Bronchial epithelial cell (primary cell): ENCODE measurements around the gene DENND4A. TPM values are rescaled to one million over a fixed set of nuclear protein-coding genes. Genes with fewer than 3 reads are reported as not detected.

ENCODE experiments used
- DNase-seq: peaks from one replicate; pipeline ENCODE4 v3.0.0-alpha.2; 2010; ENCODE audit warnings: low read depth
- FAIRE-seq: peaks from 2 replicates; lab custom pipeline; 2011; peaks lifted over from hg19 to GRCh38; lab: Jason Lieb, UNC
- H3K27me3 ChIP-seq: 2 replicates; pipeline ENCODE4 v1.5.1; 2011; ENCODE audit warnings: low read length; ENCODE audit not compliant: control insufficient read depth, insufficient read depth
- H3K36me3 ChIP-seq: 2 replicates; pipeline ENCODE4 v1.5.1; 2011; ENCODE audit warnings: low read length; ENCODE audit not compliant: control insufficient read depth, insufficient read depth
- H3K4me3 ChIP-seq: 2 replicates; pipeline ENCODE4 v1.5.1; 2011; ENCODE audit warnings: mild to moderate bottlenecking, low read depth, low read length, control low read depth
- CTCF ChIP-seq: IDR thresholded peaks from 2 replicates; pipeline ENCODE4 v1.5.1; 2011; ENCODE audit warnings: mild to moderate bottlenecking, moderate library complexity, low read length, control low read depth, inconsistent platforms; ENCODE audit not compliant: insufficient read depth, severe bottlenecking
- total RNA-seq: library from RNA; depleted of rRNA; stranded (reverse); fragments of >200 nt; gene quantifications from 2 replicates; pipeline ENCODE4 v1.2.1, GENCODE V29; 2014

The DENND4A gene
- 11.1 and 12.0 TPM in 2 replicates for total RNA-seq

GRCh38 chr15:65792138-65792987 lies at the start of gene DENND4A:
Gene DENND4A (minus strand): TSS chr15:65792293. CDS start chr15:65756450, 35,843 bp downstream.
- no peak for FAIRE-seq
- no peak for TF ChIP-seq CTCF

GRCh38 chr15:65841121-65841930 lies 49.2 kb upstream of the DENND4A start:
- Histone ChIP-seq H3K4me3 (peak overlapping the region; percentile 8), H3K27me3 (no peaks in the 10 kb centered on the region), H3K36me3 (no peaks in the 10 kb centered on the region)
- DNase-seq (peak; percentile 44), FAIRE-seq (no peak)
- TF ChIP-seq CTCF: no peak

More at GRCh38 chr15:65792138-65792987, at the start of gene DENND4A:
- peak; percentile 94 for DNase-seq
- H3K36me3 ChIP-seq: no peaks in the 10 kb centered on the region
- H3K4me3 ChIP-seq: peak within 1 kb of the TSS; percentile 80
- no peaks in the 10 kb centered on the region for H3K27me3 ChIP-seq

GRCh38 chr15:65839985-65840384 lies 47.9 kb upstream of the DENND4A start:
- no peak for TF ChIP-seq CTCF
- H3K27me3 ChIP-seq: no peaks in the 10 kb centered on the region
- FAIRE-seq (no peak), DNase-seq (no peak)
- no peak overlapping the region for H3K4me3 ChIP-seq
- H3K36me3 ChIP-seq: no peaks in the 10 kb centered on the region

DNA sequence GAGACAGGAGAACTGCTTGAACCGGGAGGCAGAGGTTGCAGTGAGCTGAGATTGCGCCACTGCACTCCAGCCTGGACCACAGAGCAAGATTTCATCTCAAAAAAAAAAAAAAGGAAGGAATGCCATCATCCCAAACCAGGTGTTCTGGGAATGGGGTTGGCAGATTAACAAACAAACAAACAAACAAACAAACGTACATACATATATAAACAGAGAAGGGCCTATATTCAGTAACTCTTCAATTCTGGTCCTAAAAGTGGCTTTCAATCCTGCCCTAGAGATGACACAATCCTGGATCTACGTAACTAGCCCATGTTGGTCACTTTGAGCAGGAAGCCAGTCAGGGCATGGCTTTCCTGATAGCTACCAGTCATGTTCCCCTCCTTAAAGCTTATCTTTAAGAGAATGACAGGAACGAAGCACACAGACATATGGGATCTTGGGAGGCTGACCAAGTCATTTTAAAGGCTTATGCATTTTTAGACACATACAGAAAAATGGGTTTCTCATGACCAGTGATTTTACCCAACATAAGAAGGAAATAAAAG lies 47.3 kb upstream of the DENND4A start:
- no peak overlapping the region for H3K4me3 ChIP-seq
- H3K27me3 ChIP-seq: no peaks in the 10 kb centered on the region
- DNase-seq (no peak), FAIRE-seq (no peak)
- no peak for TF ChIP-seq CTCF
- no peaks in the 10 kb centered on the region for H3K36me3 ChIP-seq

DNA sequence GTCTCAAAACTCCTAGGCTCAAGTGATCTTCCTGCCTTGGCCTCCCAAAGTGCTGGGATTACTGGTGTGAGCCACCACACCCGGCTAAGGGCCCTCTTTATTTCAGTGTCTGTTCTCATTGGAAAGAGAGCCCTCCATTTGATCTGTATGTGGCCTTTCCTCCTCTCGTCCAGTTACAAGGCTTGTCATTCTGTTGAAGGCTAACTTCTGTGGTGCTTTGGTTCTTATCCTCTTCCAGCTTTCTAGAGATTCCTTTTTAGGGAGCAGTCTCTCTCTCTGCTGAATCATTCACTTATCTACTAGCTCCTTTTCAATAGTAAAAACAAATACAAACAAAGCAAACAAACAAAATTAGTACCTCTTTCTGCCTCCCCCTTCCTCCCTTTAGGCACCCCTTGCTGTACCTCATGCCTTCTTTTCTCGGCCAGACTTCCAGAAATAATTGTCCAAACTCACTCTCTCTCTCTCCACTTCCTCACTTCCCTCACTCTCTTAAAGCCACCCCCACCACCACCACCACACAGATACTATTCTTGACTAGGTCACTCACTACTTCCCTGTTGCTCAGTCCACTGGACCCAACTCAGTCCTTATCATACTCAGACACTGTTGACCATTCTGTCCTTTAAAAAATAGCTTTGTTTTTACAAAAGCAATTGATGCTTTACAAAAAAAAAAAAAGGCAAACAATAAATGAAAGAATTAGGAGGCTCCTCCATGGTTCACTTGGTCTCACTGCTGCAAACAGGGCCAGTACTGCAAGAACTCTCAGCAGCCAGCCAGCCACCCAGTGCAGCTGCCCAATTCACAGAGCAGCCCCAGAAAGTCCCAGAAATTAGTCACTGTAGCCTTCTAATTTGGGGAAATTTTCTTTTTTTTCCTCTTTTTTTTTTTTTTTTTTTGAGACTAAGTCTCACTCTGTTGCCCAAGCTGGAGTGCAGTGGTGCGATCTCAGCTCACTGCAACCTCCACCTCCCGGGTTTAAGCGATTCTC lies 45.5 kb upstream of the DENND4A start:
- no peak for DNase-seq
- FAIRE-seq: no peak
- Histone ChIP-seq H3K36me3 (no peaks in the 10 kb centered on the region), H3K27me3 (no peaks in the 10 kb centered on the region), H3K4me3 (no peak overlapping the region)
- no peak for TF ChIP-seq CTCF
